PFSK-1 (cell line): ENCODE results near the gene USP9X.

Experiments
- POLR2AphosphoS5 ChIP-seq: IDR thresholded peaks from 2 replicates; pipeline ENCODE4 v1.6.1; 2012; ENCODE audit warnings: low read depth, mild to moderate bottlenecking, control low read depth, low read length, moderate library complexity
- REST ChIP-seq, 2 experiments: IDR thresholded peaks; 2 replicates each; pipeline versions ENCODE4 v1.6.1 to v1.8.0; 2011 to 2012; ENCODE audit warnings: low read depth in 2 of 2, low read length in 2 of 2, control low read depth in 1 of 2, inconsistent platforms in 1 of 2, mild to moderate bottlenecking in 1 of 2, moderate library complexity in 1 of 2; ENCODE audit not compliant: insufficient read depth in 1 of 2
- SIN3A ChIP-seq: IDR thresholded peaks from 2 replicates; pipeline ENCODE4 v1.6.1; 2012; ENCODE audit warnings: mild to moderate bottlenecking, low read length, moderate library complexity, borderline replicate concordance; ENCODE audit not compliant: insufficient read depth
- TAF1 ChIP-seq: IDR thresholded peaks from 2 replicates; pipeline ENCODE4 v1.6.1; 2012; ENCODE audit warnings: low read length, control low read depth, borderline replicate concordance; ENCODE audit not compliant: insufficient read depth

GRCh38 chrX:41200785-41201184 is 115.5 kb downstream of the USP9X start:
- TF ChIP-seq POLR2AphosphoS5, result no peak
- TF ChIP-seq SIN3A, result no peak
- no peak for TF ChIP-seq TAF1
- TF ChIP-seq REST (IDR thresholded peaks at IDR 0.05; ENCODE audit: insufficient read depth in 1 of 2, low read depth in 2 of 2, low read length in 2 of 2), result no peak
